ENCODE data around the gene TSPAN11. TPM values are rescaled to one million over a fixed set of nuclear protein-coding genes. Genes with fewer than 3 reads are reported as not detected.

TSPAN11 gene
- total RNA-seq, 3 donors from 2014 or later, result not detected

GRCh38 chr12:30973830-30974229 lies 47.3 kb downstream of the TSPAN11 start:
- Mint-ChIP-seq H3K4me1 (ENCODE audit: low read depth) (no peaks in the 10 kb centered on the region), H3K4me3 (no peak overlapping the region), H3K9me3 (no peaks in the 10 kb centered on the region), H3K27me3 (ENCODE audit: low read depth) (no peaks in the 10 kb centered on the region), H3K36me3 (ENCODE audit: insufficient read depth) (no peaks in the 10 kb centered on the region)
- DNase-seq (no peak), ATAC-seq (no peak)

DNA sequence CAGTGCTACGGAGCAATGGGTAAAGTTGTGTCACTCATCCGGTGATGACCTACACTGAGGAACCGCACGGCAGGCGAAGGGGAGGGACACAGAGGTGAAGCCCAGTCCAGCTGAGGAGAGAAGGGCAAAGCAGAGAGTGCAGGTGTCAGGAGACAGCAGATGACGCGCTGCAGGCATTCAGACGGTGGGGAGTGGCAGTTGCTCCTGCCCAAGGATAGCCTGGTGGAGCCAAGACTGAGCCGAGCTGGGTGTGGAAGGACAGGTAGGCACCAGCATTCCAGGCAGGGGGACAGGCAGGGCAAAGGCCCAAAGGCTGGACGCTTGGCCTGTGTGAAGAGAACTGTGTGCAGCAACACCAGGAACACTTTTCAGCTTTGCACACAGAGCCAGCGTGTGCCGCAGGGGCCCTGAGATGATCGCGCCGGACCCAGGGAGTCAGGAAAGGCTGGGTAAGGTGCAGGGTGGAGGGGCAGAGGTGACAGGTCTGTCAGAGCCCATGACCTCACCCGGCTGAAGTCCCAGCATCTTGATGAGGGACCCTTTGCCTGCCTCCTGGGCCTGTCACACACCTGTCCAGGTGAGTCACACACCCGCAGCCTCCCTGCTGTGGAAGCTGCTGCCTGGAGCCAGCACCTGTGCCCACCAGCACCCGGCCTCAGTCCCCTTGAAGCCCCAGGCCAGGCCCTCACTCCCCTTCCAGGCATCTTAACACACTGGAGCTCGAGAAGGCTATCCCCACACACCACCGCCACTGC lies 48.4 kb downstream of the TSPAN11 start:
- Mint-ChIP-seq H3K36me3 (ENCODE audit: insufficient read depth) (no peaks in the 10 kb centered on the region), H3K27me3 (ENCODE audit: low read depth) (no peaks in the 10 kb centered on the region), H3K9me3 (no peaks in the 10 kb centered on the region), H3K4me1 (ENCODE audit: low read depth) (no peaks in the 10 kb centered on the region), H3K4me3 (no peak overlapping the region)
- DNase-seq (no peak), ATAC-seq (no peak)

- Mint-ChIP-seq H3K27me3 (ENCODE audit: low read depth) (no peaks in the 10 kb centered on the region), H3K4me3 (no peak overlapping the region), H3K9me3 (no peaks in the 10 kb centered on the region), H3K36me3 (ENCODE audit: insufficient read depth) (no peaks in the 10 kb centered on the region), H3K4me1 (ENCODE audit: low read depth) (no peaks in the 10 kb centered on the region)
- DNase-seq (no peak), ATAC-seq (no peak)
Observed at GRCh38 chr12:30975581-30975980, 49.0 kb downstream of the TSPAN11 start.

- no peaks in the 10 kb centered on the region for H3K4me1 Mint-ChIP-seq (ENCODE audit: low read depth)
- H3K36me3 Mint-ChIP-seq (ENCODE audit: insufficient read depth), result no peaks in the 10 kb centered on the region
- no peak for ATAC-seq
- H3K27me3 Mint-ChIP-seq (ENCODE audit: low read depth), result no peaks in the 10 kb centered on the region
- H3K9me3 Mint-ChIP-seq, result no peaks in the 10 kb centered on the region
- no peak for DNase-seq
- no peak overlapping the region for H3K4me3 Mint-ChIP-seq
Observed at GRCh38 chr12:30976206-30976605, 49.7 kb downstream of the TSPAN11 start.

- no peak for ATAC-seq
- no peaks in the 10 kb centered on the region for H3K4me1 Mint-ChIP-seq (ENCODE audit: low read depth)
Observed at GRCh38 chr12:30977124-30977523, 50.6 kb downstream of the TSPAN11 start.

DNA sequence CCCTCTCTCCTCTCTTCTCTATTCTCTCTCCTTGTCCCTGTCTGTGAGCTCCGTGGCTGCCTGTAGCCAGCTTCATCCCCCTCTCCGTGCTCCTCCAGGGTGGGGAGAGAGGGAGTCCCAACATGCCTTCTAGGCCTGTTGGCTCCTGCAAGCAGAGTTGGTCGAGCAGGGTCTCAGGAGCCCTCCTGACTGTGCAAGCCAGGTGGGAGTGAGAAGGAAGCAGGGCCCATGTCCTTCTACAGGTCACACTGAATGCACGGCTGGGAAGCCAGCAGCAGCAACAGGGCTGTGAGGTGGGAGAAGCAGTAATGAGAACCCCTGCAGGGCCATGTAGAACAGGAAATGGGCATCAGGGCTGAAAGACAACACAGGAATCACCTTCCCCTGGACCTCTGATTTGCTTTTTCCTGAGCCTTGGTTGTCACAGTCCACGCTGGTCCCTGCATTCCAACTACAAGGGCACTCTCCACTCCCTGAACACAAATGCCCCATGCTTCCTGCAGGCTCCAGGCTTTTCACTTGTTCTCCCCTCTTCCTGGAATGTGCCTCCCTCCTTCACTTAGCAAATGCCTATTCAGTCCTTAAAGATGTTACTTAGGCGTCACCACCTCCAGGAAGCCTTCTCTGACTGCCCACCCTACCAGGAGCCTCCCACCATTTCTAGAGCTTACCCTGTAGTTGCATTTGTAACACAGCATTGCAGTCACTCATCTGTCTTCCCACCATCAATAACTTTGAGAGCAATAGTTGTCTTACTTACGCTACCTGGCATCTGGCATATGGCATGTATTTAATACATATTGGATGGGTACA lies 51.2 kb downstream of the TSPAN11 start:
- ATAC-seq (no peak), DNase-seq (no peak)
- H3K4me1 Mint-ChIP-seq (ENCODE audit: low read depth), result no peaks in the 10 kb centered on the region
- no peaks in the 10 kb centered on the region for H3K36me3 Mint-ChIP-seq (ENCODE audit: insufficient read depth)
- H3K9me3 Mint-ChIP-seq, result no peaks in the 10 kb centered on the region
- H3K4me3 Mint-ChIP-seq, result no peak overlapping the region
- H3K27me3 Mint-ChIP-seq (ENCODE audit: low read depth), result no peaks in the 10 kb centered on the region

More at GRCh38 chr12:30977124-30977523, 50.6 kb downstream of the TSPAN11 start:
- no peaks in the 10 kb centered on the region for H3K9me3 Mint-ChIP-seq
- H3K36me3 Mint-ChIP-seq (ENCODE audit: insufficient read depth), result no peaks in the 10 kb centered on the region
- no peaks in the 10 kb centered on the region for H3K27me3 Mint-ChIP-seq (ENCODE audit: low read depth)
- DNase-seq, result no peak
- H3K4me3 Mint-ChIP-seq, result no peak overlapping the region

- Mint-ChIP-seq H3K27me3 (ENCODE audit: low read depth) (no peaks in the 10 kb centered on the region), H3K4me1 (ENCODE audit: low read depth) (no peaks in the 10 kb centered on the region), H3K4me3 (no peak overlapping the region), H3K36me3 (ENCODE audit: insufficient read depth) (no peaks in the 10 kb centered on the region), H3K9me3 (no peaks in the 10 kb centered on the region)
- no peak for ATAC-seq
- no peak for DNase-seq
Observed at GRCh38 chr12:30978639-30979038, 52.1 kb downstream of the TSPAN11 start.

- Mint-ChIP-seq H3K4me3 (no peak overlapping the region), H3K27me3 (ENCODE audit: low read depth) (no peaks in the 10 kb centered on the region), H3K9me3 (no peaks in the 10 kb centered on the region), H3K4me1 (ENCODE audit: low read depth) (no peaks in the 10 kb centered on the region), H3K36me3 (ENCODE audit: insufficient read depth) (no peaks in the 10 kb centered on the region)
- ATAC-seq, result no peak
- DNase-seq, result no peak
Observed at GRCh38 chr12:30979371-30980259, 53.1 kb downstream of the TSPAN11 start.

DNA sequence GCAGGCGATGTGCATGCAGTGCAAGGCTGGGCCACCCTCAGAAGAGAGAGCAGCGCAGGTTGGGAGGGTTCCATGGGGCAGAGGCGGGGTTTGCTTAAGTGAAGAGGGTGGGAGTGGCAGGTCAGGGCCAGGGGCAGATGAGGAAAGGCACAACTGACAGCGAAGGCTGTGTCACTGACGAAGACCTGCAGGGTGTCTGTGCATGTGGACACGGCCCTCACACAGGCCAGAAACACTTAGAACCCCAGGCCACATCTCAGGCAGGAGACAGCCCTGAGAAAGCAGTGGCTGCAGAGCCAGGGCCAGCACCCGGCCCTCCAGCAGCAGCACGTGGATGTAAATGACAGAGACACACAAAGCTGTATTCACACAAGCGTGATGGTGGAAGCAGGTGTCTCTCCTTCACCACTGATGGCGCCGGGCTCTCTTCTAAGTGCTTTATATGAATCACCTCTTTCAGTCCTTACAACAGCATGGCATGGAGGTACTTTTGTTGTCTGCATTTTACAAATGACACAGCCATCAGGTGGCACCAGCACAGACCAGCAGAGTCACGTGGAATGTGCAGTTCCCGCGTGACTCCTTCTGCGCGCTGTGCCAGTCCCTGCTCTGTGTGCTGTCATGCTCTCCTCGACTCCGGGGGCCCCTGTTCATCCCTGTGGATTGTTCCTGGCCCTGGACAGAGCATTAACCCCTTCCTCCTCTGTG lies 54.6 kb downstream of the TSPAN11 start:
- H3K27me3 Mint-ChIP-seq (ENCODE audit: low read depth), result no peaks in the 10 kb centered on the region
- no peak for DNase-seq
- no peaks in the 10 kb centered on the region for H3K4me1 Mint-ChIP-seq (ENCODE audit: low read depth)
- H3K9me3 Mint-ChIP-seq, result no peaks in the 10 kb centered on the region
- no peak overlapping the region for H3K4me3 Mint-ChIP-seq
- H3K36me3 Mint-ChIP-seq (ENCODE audit: insufficient read depth), result no peaks in the 10 kb centered on the region
- no peak for ATAC-seq

DNA sequence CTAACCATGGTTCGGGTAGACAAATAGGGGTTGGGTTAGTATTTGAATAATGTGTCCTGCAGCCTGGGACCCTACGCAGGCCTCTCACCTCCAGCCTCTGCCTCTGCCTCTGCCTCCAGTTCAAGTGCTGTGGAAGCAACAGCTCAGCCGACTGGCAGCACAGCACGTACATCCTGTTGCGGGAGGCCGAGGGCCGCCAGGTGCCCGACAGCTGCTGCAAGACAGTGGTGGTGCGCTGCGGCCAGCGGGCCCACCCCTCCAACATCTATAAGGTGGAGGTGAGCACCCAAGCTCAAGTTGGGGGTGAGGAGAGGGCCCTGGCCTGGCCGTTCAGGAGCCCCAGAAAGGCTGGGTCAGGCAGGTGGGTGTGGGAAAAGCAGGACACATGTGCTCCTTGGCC lies 55.9 kb downstream of the TSPAN11 start:
- no peak for DNase-seq
- no peaks in the 10 kb centered on the region for H3K4me1 Mint-ChIP-seq (ENCODE audit: low read depth)
- H3K4me3 Mint-ChIP-seq, result no peak overlapping the region
- ATAC-seq, result no peak
- no peaks in the 10 kb centered on the region for H3K27me3 Mint-ChIP-seq (ENCODE audit: low read depth)
- no peaks in the 10 kb centered on the region for H3K9me3 Mint-ChIP-seq
- H3K36me3 Mint-ChIP-seq (ENCODE audit: insufficient read depth), result no peaks in the 10 kb centered on the region

DNA sequence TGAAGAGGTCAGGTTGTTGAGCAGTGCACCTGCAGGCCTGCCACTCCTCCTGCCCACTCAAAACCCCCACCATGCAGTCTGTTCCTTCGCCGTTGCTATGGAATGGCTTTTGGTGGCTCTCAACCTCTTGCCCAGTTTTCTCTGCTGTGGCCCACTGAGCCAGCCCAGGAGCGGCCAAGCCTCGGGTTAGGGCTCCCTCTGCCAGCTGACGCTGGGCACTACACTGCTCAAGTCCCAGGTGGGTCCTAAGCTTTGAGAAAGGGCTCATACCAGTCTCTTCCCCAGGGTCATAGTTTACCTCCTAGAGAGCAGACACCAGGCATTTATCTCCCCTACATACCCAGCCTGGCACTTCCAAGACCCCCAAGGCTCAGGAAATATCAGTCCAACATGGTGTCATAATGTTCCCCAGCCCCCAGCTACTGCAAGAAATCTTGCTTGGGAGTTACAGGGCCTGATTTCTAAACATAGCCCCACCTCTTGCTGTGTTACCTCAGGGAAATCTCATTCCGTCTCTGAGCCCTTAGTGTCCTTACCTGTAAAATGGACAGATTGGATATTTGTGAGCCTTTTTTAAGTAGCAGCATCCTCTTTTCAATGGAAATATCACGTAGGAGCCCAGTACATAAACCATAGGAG lies 59.4 kb downstream of the TSPAN11 start:
- ATAC-seq (peak in 1 of 2 donors; percentile 51), DNase-seq (no peak)
- no peaks in the 10 kb centered on the region for H3K9me3 Mint-ChIP-seq
- no peaks in the 10 kb centered on the region for H3K4me1 Mint-ChIP-seq (ENCODE audit: low read depth)
- no peak overlapping the region for H3K4me3 Mint-ChIP-seq
- H3K36me3 Mint-ChIP-seq (ENCODE audit: insufficient read depth), result no peaks in the 10 kb centered on the region
- no peaks in the 10 kb centered on the region for H3K27me3 Mint-ChIP-seq (ENCODE audit: low read depth)

DNA sequence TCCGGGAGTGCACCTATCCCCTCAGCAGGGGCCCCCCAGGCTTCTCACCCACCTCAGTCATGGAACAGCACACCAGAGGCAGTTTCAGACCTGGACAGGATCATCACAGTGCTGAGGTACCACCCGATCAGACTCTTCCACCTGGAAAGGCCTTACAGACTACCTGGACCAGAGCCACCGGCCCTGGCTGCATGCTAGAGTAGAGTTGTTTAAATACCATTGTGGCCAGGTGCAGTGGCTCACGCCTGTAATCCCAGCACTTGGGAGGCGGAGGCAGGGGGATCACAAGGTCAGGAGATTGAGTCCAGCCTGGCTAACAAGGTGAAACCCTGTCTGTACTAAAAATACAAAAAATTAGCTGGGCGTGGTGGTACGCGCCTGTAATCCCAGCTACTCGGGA lies 61.5 kb downstream of the TSPAN11 start:
- Mint-ChIP-seq H3K4me1 (ENCODE audit: low read depth) (no peaks in the 10 kb centered on the region), H3K9me3 (no peaks in the 10 kb centered on the region), H3K27me3 (ENCODE audit: low read depth) (no peaks in the 10 kb centered on the region), H3K4me3 (no peak overlapping the region), H3K36me3 (ENCODE audit: insufficient read depth) (no peaks in the 10 kb centered on the region)
- no peak for DNase-seq
- ATAC-seq, result no peak

DNA sequence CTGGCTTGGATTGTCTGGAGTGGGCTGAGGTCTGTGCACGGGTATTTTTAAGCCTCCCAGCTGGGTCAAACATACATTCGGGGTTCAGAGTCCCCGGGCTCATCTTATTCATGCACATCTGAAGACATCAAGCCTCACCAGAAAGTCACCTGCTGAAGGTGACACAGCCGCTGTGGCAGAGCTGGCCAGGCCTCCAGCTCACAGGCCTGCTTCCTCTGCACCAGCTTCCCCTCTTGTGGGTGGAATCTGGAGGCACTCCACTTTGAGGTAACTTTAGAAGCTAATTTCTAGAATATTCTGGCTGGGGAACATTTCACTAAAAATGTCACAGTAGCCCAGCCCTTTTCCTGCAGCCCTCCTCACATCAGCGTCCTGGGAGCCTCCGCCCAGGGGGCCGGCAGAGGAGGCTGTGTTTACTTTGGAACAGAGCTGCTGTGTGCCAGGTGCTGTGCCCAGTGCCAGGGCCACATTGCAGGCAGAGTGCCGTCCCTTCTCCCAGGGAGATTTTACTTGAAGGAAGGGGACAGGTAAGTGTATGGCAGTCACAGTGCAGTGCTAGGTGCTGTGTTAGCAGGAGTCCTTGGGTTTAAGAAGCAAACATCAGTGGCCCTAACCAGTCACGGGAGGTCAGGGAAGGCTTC lies 62.2 kb downstream of the TSPAN11 start:
- Mint-ChIP-seq H3K27me3 (ENCODE audit: low read depth) (no peaks in the 10 kb centered on the region), H3K4me3 (no peak overlapping the region), H3K4me1 (ENCODE audit: low read depth) (no peaks in the 10 kb centered on the region), H3K36me3 (ENCODE audit: insufficient read depth) (no peaks in the 10 kb centered on the region), H3K9me3 (no peaks in the 10 kb centered on the region)
- DNase-seq (no peak), ATAC-seq (no peak)

Measured in activated T-cell treated with anti-CD3 and anti-CD28 coated beads, Interleukin-2, amount 50 U/mL, for 4 hours (primary cell).